Smooth muscle cell of the brain vasculature (primary cell): ENCODE data around the gene PPT2.
"Not testable (repeated sequence)": the region's sequence is repeated elsewhere in the genome, so short reads cannot be mapped to it uniquely, and the experiment has no call there.

ENCODE experiments used
- DNase-seq: peaks from one replicate; pipeline ENCODE4 v3.0.0-alpha.2; 2012; ENCODE audit warnings: low read depth, low spot score

The PPT2 gene

GRCh38 chr6:32127409-32127716 lies 26.6 kb upstream of the PPT2 start:
- no peak for DNase-seq

GRCh38 chr6:32127717-32128592 lies 26.0 kb upstream of the PPT2 start, which contains the start of gene ATF6B:
TSS of gene ATF6B (minus strand) at chr6:32128246. CDS start at chr6:32128207, 39 bp downstream.
- DNase-seq, result peak; percentile 99

GRCh38 chr6:32128751-32129296 lies 25.1 kb upstream of the PPT2 start:
- DNase-seq, result no peak

- DNase-seq, result no peak
These were observed 24.4 kb upstream of the PPT2 start for GRCh38 chr6:32129297-32130088.

- DNase-seq, result no peak
These were observed 22.4 kb upstream of the PPT2 start for GRCh38 chr6:32131439-32131948.

- no peak for DNase-seq
These were observed 21.8 kb upstream of the PPT2 start for GRCh38 chr6:32132110-32132509.

- DNase-seq, result no peak
These were observed 20.2 kb upstream of the PPT2 start for GRCh38 chr6:32133786-32134185.

- no peak for DNase-seq
These were observed 16.5 kb upstream of the PPT2 start for GRCh38 chr6:32137454-32137853.

GRCh38 chr6:32139590-32139989 lies 14.4 kb upstream of the PPT2 start:
- no peak for DNase-seq

- no peak for DNase-seq
These were observed 13.4 kb upstream of the PPT2 start for GRCh38 chr6:32140420-32141046.

- DNase-seq, result not testable (repeated sequence)
These were observed 9.7 kb upstream of the PPT2 start for GRCh38 chr6:32144238-32144637.

GRCh38 chr6:32146287-32146686 lies 7.7 kb upstream of the PPT2 start:
- no peak for DNase-seq

- no peak for DNase-seq
These were observed 7.3 kb upstream of the PPT2 start for GRCh38 chr6:32146687-32147086.

GRCh38 chr6:32147401-32148132 lies 6.4 kb upstream of the PPT2 start:
- no peak for DNase-seq

GRCh38 chr6:32148289-32149091 lies 5.5 kb upstream of the PPT2 start:
- DNase-seq, result no peak

- no peak for DNase-seq
These were observed 4.7 kb upstream of the PPT2 start for GRCh38 chr6:32149092-32149755.

- no peak for DNase-seq
These were observed 3.7 kb upstream of the PPT2 start for GRCh38 chr6:32149932-32150870.

GRCh38 chr6:32151181-32151862 lies 2.6 kb upstream of the PPT2 start:
- DNase-seq, result no peak
